GM19043 (cell line): ENCODE data around the gene GTPBP8.

Experiments used
- ATAC-seq: cut with Tn5 transposase; IDR thresholded peaks from one replicate; pipeline ENCODE4 v1.9.1; 2021; ENCODE audit warnings: low read depth; ENCODE audit not compliant: unreplicated experiment

The GTPBP8 gene

GRCh38 chr3:112990672-112991602 is at the start of gene GTPBP8:
Gene GTPBP8 (plus strand): TSS chr3:112990984. CDS start chr3:112991000, 16 bp downstream.
- peak; percentile 94 for ATAC-seq

- ATAC-seq = no peak
Observed at GRCh38 chr3:112948346-112948838, 42.4 kb upstream of the GTPBP8 start.

- no peak for ATAC-seq
Observed at GRCh38 chr3:112956351-112956750, 34.4 kb upstream of the GTPBP8 start.

GRCh38 chr3:112958811-112959560 is 31.8 kb upstream of the GTPBP8 start:
- peak; percentile 64 for ATAC-seq

GRCh38 chr3:112963683-112964082 is 27.1 kb upstream of the GTPBP8 start:
- ATAC-seq = no peak

GRCh38 chr3:112965656-112966055 is 25.1 kb upstream of the GTPBP8 start:
- no peak for ATAC-seq

- ATAC-seq = no peak
Observed at GRCh38 chr3:112966633-112967032, 24.2 kb upstream of the GTPBP8 start.

- no peak for ATAC-seq
Observed at GRCh38 chr3:112967425-112967824, 23.4 kb upstream of the GTPBP8 start.

GRCh38 chr3:112967828-112968227 is 23.0 kb upstream of the GTPBP8 start:
- ATAC-seq = no peak

- ATAC-seq = no peak
Observed at GRCh38 chr3:112972158-112972557, 18.6 kb upstream of the GTPBP8 start.

- ATAC-seq = peak; percentile 80
Observed at GRCh38 chr3:112973325-112974177, 17.2 kb upstream of the GTPBP8 start.

- no peak for ATAC-seq
Observed at GRCh38 chr3:112974178-112974517, 16.6 kb upstream of the GTPBP8 start.

GRCh38 chr3:112974894-112975293 is 15.9 kb upstream of the GTPBP8 start, which contains the start of gene CD200R1:
Gene CD200R1 (minus strand): TSS chr3:112975103. CDS start chr3:112974857, 246 bp downstream.
- ATAC-seq = no peak

GRCh38 chr3:112976001-112976400 is 14.8 kb upstream of the GTPBP8 start:
- no peak for ATAC-seq

- ATAC-seq = no peak
Observed at GRCh38 chr3:112976953-112977352, 13.8 kb upstream of the GTPBP8 start.

- no peak for ATAC-seq
Observed at GRCh38 chr3:112979244-112979832, 11.4 kb upstream of the GTPBP8 start.

- no peak for ATAC-seq
Observed at GRCh38 chr3:112980080-112980479, 10.7 kb upstream of the GTPBP8 start.

- ATAC-seq = no peak
Observed at GRCh38 chr3:112982710-112983109, 8.1 kb upstream of the GTPBP8 start.

- ATAC-seq = no peak
Observed at GRCh38 chr3:112984485-112984884, 6.3 kb upstream of the GTPBP8 start.

- ATAC-seq = no peak
Observed at GRCh38 chr3:112987710-112988334, 3.0 kb upstream of the GTPBP8 start.
